Natural killer cell (primary cell): ENCODE data around the gene SEPTIN11. TPM values are rescaled to one million over a fixed set of nuclear protein-coding genes. Genes with fewer than 3 reads are reported as not detected.

Source experiments
- ATAC-seq, 3 donors: fragments of 150-1000 bp in 2 of 3; fragments of 200-7000 bp in 1 of 3; cut with Tn5 transposase; 1 replicate in 1 of 3; 2 replicates in 2 of 3; pipeline ENCODE4 v1.10.0; 2021; ENCODE audit warnings: mild to moderate bottlenecking in 2 of 3, moderate library complexity in 2 of 3
- DNase-seq, 2 donors: peaks; one replicate each; pipeline versions ENCODE4 v3.0.0 to v3.0.0-alpha.2; 2013 to 2021; ENCODE audit warnings: mixed read lengths in 1 of 2
- H3K27ac ChIP-seq: one replicate; pipeline ENCODE4 v1.5.1; 2013; ENCODE audit warnings: mild to moderate bottlenecking, low read length
- H3K27me3 ChIP-seq: one replicate; pipeline ENCODE4 v1.6.1; 2013; ENCODE audit warnings: low read length; ENCODE audit not compliant: control insufficient read depth, insufficient read depth
- H3K36me3 ChIP-seq: one replicate; pipeline ENCODE4 v1.6.1; 2013; ENCODE audit warnings: low read length; ENCODE audit not compliant: control insufficient read depth, insufficient read depth
- H3K4me1 ChIP-seq: one replicate; pipeline ENCODE4 v1.6.1; 2013; ENCODE audit warnings: low read length; ENCODE audit not compliant: control insufficient read depth, insufficient read depth
- H3K4me3 ChIP-seq: one replicate; pipeline ENCODE4 v1.5.1; 2013; ENCODE audit warnings: low read length
- H3K9me3 ChIP-seq: one replicate; pipeline ENCODE4 v1.6.1; 2013; ENCODE audit warnings: low read length; ENCODE audit not compliant: control insufficient read depth, insufficient read depth
- H3K27ac Mint-ChIP-seq, 2 donors: one replicate each; pipeline ENCODE4 v1.8.0; 2022; ENCODE audit warnings: mild to moderate bottlenecking in 2 of 2, mixed read lengths in 2 of 2, moderate library complexity in 1 of 2
- H3K27me3 Mint-ChIP-seq, 2 donors: one replicate each; pipeline ENCODE4 v1.8.0; 2022; ENCODE audit warnings: low read depth in 2 of 2, mixed read lengths in 2 of 2
- H3K36me3 Mint-ChIP-seq: one replicate; pipeline ENCODE4 v1.8.0; 2022; ENCODE audit warnings: mixed read lengths
- H3K4me1 Mint-ChIP-seq, 2 donors: one replicate each; pipeline ENCODE4 v1.8.0; 2022; ENCODE audit warnings: mixed read lengths in 2 of 2
- H3K4me3 Mint-ChIP-seq: one replicate; pipeline ENCODE4 v1.8.0; 2022; ENCODE audit warnings: mild to moderate bottlenecking, moderate library complexity, mixed read lengths
- H3K9me3 Mint-ChIP-seq, 2 donors: one replicate each; pipeline ENCODE4 v1.8.0; 2022; ENCODE audit warnings: mixed read lengths in 2 of 2
- CTCF ChIP-seq: fragments of 200-600 bp; IDR thresholded peaks from one replicate; pipeline ENCODE4 v1.8.0; 2022; ENCODE audit warnings: antibody characterized with exemption
- WGBS: methylation state at CpG from one replicate; pipeline ENCODE4 v1.1.7; 2013; ENCODE audit warnings: missing lambda C conversion rate; ENCODE audit not compliant: insufficient coverage; 5-methylcytosine and 5-hydroxymethylcytosine counted together
- intact Hi-C: fragments of 100-400 bp; cut with micrococcal nuclease; formaldehyde crosslinking; loops from one replicate; pipeline ENCODE4 v1.14.2; 2022
- total RNA-seq, 4 donors: library from RNA; stranded (reverse); fragments of 120-200 nt in 1 of 4; gene quantifications; one replicate each; pipeline versions ENCODE4 v1.2.3 to v1.2.4, GENCODE V29; 2013 to 2022

The SEPTIN11 gene
- total RNA-seq: 10 to 100 TPM; 38.6 to 52.8 (median 46.2) TPM
- total RNA-seq (2013): 69.9 TPM

- intact Hi-C loops: loop anchor here (2.0 kb wide), 2 partner anchors 39 to 207 kb away; partner anchors contain the start of gene CCNG2
- DNase-seq (peak; percentile 81 to 93), ATAC-seq (peak; percentile 78 to 88 (median 84))
- Histone ChIP-seq H3K27me3 (no peaks in the 10 kb centered on the region), H3K9me3 (no peaks in the 10 kb centered on the region), H3K4me3 (peak within 1 kb of the TSS; percentile 77), H3K36me3 (no peaks in the 10 kb centered on the region), H3K4me1 (peaks cover 16% of the 10 kb centered on the region), H3K27ac (peak within 1 kb of the TSS; percentile 54)
- TF ChIP-seq CTCF: no peak
- H3K9me3 Mint-ChIP-seq: no peaks in the 10 kb centered on the region
- peaks cover 17 to 47% of the 10 kb centered on the region in 2 donors for H3K4me1 Mint-ChIP-seq
- H3K27ac Mint-ChIP-seq: peak within 1 kb of the TSS; percentile 77 to 90
- peak within 1 kb of the TSS; percentile 93 for H3K4me3 Mint-ChIP-seq
- no peaks in the 10 kb centered on the region for H3K36me3 Mint-ChIP-seq
- under 1% methylated on average over 87 of the region's 87 CpGs for WGBS
- H3K27me3 Mint-ChIP-seq: no peaks in the 10 kb centered on the region
Observed at GRCh38 chr4:76949276-76950051, at the start of gene SEPTIN11. Gene SEPTIN11 (plus strand): TSS chr4:76949752. CDS start chr4:76949904, 152 bp downstream.

GRCh38 chr4:76902233-76902890 lies 47.2 kb upstream of the SEPTIN11 start:
- intact Hi-C loops: no loop called here
- H3K9me3 Mint-ChIP-seq: no peaks in the 10 kb centered on the region

DNA sequence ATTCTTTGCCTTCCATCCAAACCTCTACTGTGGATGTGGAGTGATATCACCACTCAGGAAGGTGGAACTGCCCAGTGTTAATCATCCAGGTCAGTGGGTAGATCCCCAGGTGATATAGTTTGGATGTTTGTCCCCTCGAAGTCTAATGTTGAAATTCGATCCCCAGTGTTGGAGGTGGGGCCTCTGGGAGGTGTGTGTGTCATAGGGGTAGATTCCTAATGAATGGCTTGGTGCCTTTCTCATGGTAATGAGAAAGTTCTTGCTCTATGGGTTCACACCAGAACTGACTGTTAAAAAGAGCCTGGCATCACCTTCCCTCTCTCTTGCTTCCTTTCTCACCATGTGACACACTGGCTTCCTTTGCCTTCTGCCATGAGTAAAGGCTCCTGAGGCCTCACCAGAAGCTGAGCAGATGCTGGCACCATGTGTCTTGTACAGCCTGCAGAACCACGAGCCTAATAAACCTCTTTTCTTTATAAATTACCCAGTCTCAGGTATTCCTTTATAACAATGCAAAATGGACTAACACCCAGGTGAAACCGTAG lies 44.8 kb upstream of the SEPTIN11 start:
- Mint-ChIP-seq H3K36me3 (no peaks in the 10 kb centered on the region), H3K4me3 (no peak overlapping the region), H3K27me3 (peaks cover 15 to 17% of the 10 kb centered on the region in 2 donors), H3K9me3 (no peaks in the 10 kb centered on the region), H3K27ac (no peak overlapping the region), H3K4me1 (no peaks in the 10 kb centered on the region)
- Histone ChIP-seq H3K4me1 (no peaks in the 10 kb centered on the region), H3K27ac (no peak overlapping the region), H3K9me3 (no peaks in the 10 kb centered on the region), H3K27me3 (peaks cover 11% of the 10 kb centered on the region), H3K36me3 (no peaks in the 10 kb centered on the region), H3K4me3 (no peak overlapping the region)
- ATAC-seq: no peak
- no peak for DNase-seq
- intact Hi-C loops: no loop called here
- no peak for TF ChIP-seq CTCF
- 88% methylated on average over 4 of the region's 4 CpGs for WGBS

More at GRCh38 chr4:76902233-76902890, 47.2 kb upstream of the SEPTIN11 start:
- Mint-ChIP-seq H3K4me3 (no peak overlapping the region), H3K4me1 (no peaks in the 10 kb centered on the region), H3K27ac (no peak overlapping the region), H3K27me3 (peaks cover 0 to 13% of the 10 kb centered on the region in 2 donors), H3K36me3 (no peaks in the 10 kb centered on the region)
- no peaks in the 10 kb centered on the region for H3K9me3 ChIP-seq
- H3K27ac ChIP-seq: no peak overlapping the region
- H3K27me3 ChIP-seq: peaks cover 23% of the 10 kb centered on the region
- WGBS: 65% methylated on average over 3 of the region's 3 CpGs
- peaks cover 10% of the 10 kb centered on the region for H3K4me1 ChIP-seq
- no peaks in the 10 kb centered on the region for H3K36me3 ChIP-seq
- ATAC-seq (no peak), DNase-seq (no peak)
- TF ChIP-seq CTCF: no peak
- no peak overlapping the region for H3K4me3 ChIP-seq
